Caco-2 (cell line): ENCODE data around the gene BDH1. TPM values are rescaled to one million over a fixed set of nuclear protein-coding genes. Genes with fewer than 3 reads are reported as not detected.

ENCODE experiments used
- BruUV-seq: library from RNA; stranded (reverse); fragments of 400-500 nt; replicated peaks from 2 replicates; lab custom pipeline; 2021; lab: Mats Ljungman, UMichigan
- CTCF ChIA-PET: fragments of 300-600 bp; sonication (Branson Sonifier 250); formaldehyde crosslinking; loops from one replicate; lab custom pipeline; 2022; ENCODE audit warnings: antibody characterized with exemption; lab: Charles Lee
- POLR2A ChIA-PET: fragments of 300-600 bp; sonication (Branson Sonifier 250); formaldehyde crosslinking; loops from one replicate; lab custom pipeline; 2022; ENCODE audit warnings: antibody characterized with exemption; lab: Charles Lee
- DNase-seq, 2 experiments: peaks; one replicate each; pipeline versions ENCODE4 v3.0.0 to v3.0.0-alpha.2; 2020 to 2022
- H3K27me3 ChIP-seq: replicated peaks from 2 replicates; pipeline ENCODE4 v1.6.0; 2011; ENCODE audit warnings: low read length; ENCODE audit not compliant: control insufficient read depth, insufficient read depth
- H3K36me3 ChIP-seq: 2 replicates; pipeline ENCODE4 v1.5.1; 2011; ENCODE audit warnings: low read length; ENCODE audit not compliant: control insufficient read depth, insufficient read depth
- H3K4me1 ChIP-seq: fragments of 250-450 bp; sonication (Bioruptor Pico); 2 replicates; pipeline ENCODE4 v1.5.1; 2020; ENCODE audit warnings: mild to moderate bottlenecking
- H3K4me3 ChIP-seq: 2 replicates; pipeline ENCODE4 v1.5.1; 2011; ENCODE audit warnings: low read depth, mild to moderate bottlenecking, control low read depth, low read length
- H3K9me3 ChIP-seq: fragments of 250-450 bp; sonication (Bioruptor Pico); 2 replicates; pipeline ENCODE4 v1.5.1; 2020; ENCODE audit warnings: mild to moderate bottlenecking, moderate library complexity
- H3K27ac Mint-ChIP-seq: one replicate; pipeline ENCODE4 v1.8.0; 2022; ENCODE audit warnings: mixed read lengths; ENCODE audit not compliant: unreplicated experiment
- H3K27me3 Mint-ChIP-seq: one replicate; pipeline ENCODE4 v1.8.0; 2022; ENCODE audit warnings: mixed read lengths; ENCODE audit not compliant: insufficient read depth, unreplicated experiment
- H3K36me3 Mint-ChIP-seq: one replicate; pipeline ENCODE4 v1.8.0; 2022; ENCODE audit warnings: mild to moderate bottlenecking, mixed read lengths; ENCODE audit not compliant: insufficient read depth, unreplicated experiment
- H3K4me1 Mint-ChIP-seq: one replicate; pipeline ENCODE4 v1.8.0; 2022; ENCODE audit warnings: low read depth, mixed read lengths; ENCODE audit not compliant: unreplicated experiment
- H3K4me3 Mint-ChIP-seq: one replicate; pipeline ENCODE4 v1.8.0; 2022; ENCODE audit warnings: mild to moderate bottlenecking, moderate library complexity, mixed read lengths; ENCODE audit not compliant: unreplicated experiment
- H3K9me3 Mint-ChIP-seq: one replicate; pipeline ENCODE4 v1.8.0; 2022; ENCODE audit warnings: mixed read lengths; ENCODE audit not compliant: unreplicated experiment
- intact Hi-C: fragments of 100-400 bp; cut with micrococcal nuclease; formaldehyde crosslinking; loops from one replicate; pipeline ENCODE4 v1.10.0; 2022; ENCODE audit not compliant: unreplicated experiment
- total RNA-seq: library from RNA; stranded (reverse); gene quantifications from 2 replicates; pipeline ENCODE4 v1.2.3, GENCODE V29; 2022
- TF ChIP-seq, protein P1 (sequence below), 2 experiments: fragments of 200-600 bp in 1 of 2; IDR thresholded peaks; 1 replicate in 1 of 2; 2 replicates in 1 of 2; pipeline versions ENCODE4 v1.5.1 to v1.8.0; 2011 to 2022; ENCODE audit warnings: antibody characterized with exemption in 1 of 2, control low read depth in 1 of 2, inconsistent platforms in 1 of 2, low read depth in 1 of 2, low read length in 1 of 2, mild to moderate bottlenecking in 1 of 2, moderate library complexity in 1 of 2; ENCODE audit not compliant: insufficient read depth in 1 of 2, severe bottlenecking in 1 of 2, unreplicated experiment in 1 of 2

BDH1 gene
- total RNA-seq, 1 experiment from 2014 or later: 41.8 TPM

GRCh38 chr3:197503652-197504051 is 52.1 kb downstream of the BDH1 start:
- Mint-ChIP-seq H3K27me3 (no peaks in the 10 kb centered on the region), H3K27ac (no peak overlapping the region), H3K9me3 (peaks cover 9% of the 10 kb centered on the region), H3K4me1 (peaks cover 17% of the 10 kb centered on the region), H3K4me3 (no peak overlapping the region), H3K36me3 (peaks cover 5% of the 10 kb centered on the region)
- Histone ChIP-seq H3K9me3 (peaks cover under 1% of the 10 kb centered on the region; the same call in 1 of the 2 replicates), H3K27me3 (no peaks in the 10 kb centered on the region), H3K36me3 (0 out of 2 replicates have a peak, but pooled peaks cover 1% of the 10 kb centered on the region), H3K4me1 (peaks cover 32% of the 10 kb centered on the region), H3K4me3 (no peak overlapping the region)
- no peak for DNase-seq
- TF ChIP-seq, protein P1, sequence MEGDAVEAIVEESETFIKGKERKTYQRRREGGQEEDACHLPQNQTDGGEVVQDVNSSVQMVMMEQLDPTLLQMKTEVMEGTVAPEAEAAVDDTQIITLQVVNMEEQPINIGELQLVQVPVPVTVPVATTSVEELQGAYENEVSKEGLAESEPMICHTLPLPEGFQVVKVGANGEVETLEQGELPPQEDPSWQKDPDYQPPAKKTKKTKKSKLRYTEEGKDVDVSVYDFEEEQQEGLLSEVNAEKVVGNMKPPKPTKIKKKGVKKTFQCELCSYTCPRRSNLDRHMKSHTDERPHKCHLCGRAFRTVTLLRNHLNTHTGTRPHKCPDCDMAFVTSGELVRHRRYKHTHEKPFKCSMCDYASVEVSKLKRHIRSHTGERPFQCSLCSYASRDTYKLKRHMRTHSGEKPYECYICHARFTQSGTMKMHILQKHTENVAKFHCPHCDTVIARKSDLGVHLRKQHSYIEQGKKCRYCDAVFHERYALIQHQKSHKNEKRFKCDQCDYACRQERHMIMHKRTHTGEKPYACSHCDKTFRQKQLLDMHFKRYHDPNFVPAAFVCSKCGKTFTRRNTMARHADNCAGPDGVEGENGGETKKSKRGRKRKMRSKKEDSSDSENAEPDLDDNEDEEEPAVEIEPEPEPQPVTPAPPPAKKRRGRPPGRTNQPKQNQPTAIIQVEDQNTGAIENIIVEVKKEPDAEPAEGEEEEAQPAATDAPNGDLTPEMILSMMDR (IDR thresholded peaks at IDR 0.05; ENCODE audit: insufficient read depth in 1 of 2, low read depth in 1 of 2, low read length in 1 of 2, severe bottlenecking in 1 of 2, unreplicated experiment in 1 of 2): no peak
- intact Hi-C loops: loop anchor here (5.0 kb wide), 1 partner anchor 36 kb away; no protein-coding TSS in a partner anchor
- POLR2A ChIA-PET: no interaction called here
- CTCF ChIA-PET: no interaction called here
- BruUV-seq: no TSS peak

DNA sequence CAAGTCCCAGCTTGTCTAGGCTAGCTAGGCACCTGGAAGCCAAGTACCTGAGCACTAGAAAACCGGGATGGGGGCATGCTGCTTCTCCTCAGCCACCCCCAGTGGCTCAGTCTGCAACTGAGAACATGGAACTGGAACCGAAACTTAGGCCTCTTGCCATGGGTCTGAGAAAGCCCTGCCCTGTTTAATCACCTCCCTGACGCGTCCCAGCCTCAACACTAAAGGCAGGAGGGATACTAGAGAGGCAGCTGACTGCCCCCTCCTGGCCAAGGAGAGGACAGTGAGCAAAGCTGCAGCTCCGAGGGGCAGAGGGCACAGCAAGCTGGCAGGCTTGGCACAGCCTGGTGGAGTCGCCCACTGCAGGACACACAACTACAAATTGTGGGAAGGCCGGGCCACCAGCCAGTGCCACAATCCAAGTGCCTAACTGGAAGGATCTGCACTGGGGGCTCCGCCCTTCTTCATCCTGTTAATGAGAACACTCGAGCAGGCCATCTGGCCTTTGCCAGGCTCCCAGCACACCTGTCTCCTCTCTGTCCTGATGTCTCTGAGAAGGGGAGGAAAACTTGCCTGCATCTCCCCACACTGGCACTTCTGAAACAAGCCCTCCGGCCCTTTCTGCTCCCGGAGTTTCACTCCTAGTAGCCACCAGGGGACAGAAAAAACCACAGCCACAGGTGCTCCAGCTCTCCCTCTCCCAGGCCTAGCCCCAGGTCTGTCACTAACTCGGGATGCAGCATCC is 53.7 kb downstream of the BDH1 start:
- TF ChIP-seq, protein P1 (IDR thresholded peaks at IDR 0.05; ENCODE audit: insufficient read depth in 1 of 2, low read depth in 1 of 2, low read length in 1 of 2, severe bottlenecking in 1 of 2, unreplicated experiment in 1 of 2): peak; percentile 29 to 35
- DNase-seq: peak in 1 of 2 experiments; percentile 37
- Histone ChIP-seq H3K36me3 (0 out of 2 replicates have a peak, but pooled peaks cover 1% of the 10 kb centered on the region), H3K4me3 (no peak overlapping the region), H3K4me1 (peaks cover 29% of the 10 kb centered on the region), H3K9me3 (peaks cover 6% of the 10 kb centered on the region; the same call in 1 of the 2 replicates), H3K27me3 (no peaks in the 10 kb centered on the region)
- Mint-ChIP-seq H3K36me3 (no peaks in the 10 kb centered on the region), H3K9me3 (peaks cover 9% of the 10 kb centered on the region), H3K4me1 (peaks cover 17% of the 10 kb centered on the region), H3K27me3 (no peaks in the 10 kb centered on the region), H3K27ac (peak overlapping the region; percentile 74), H3K4me3 (no peak overlapping the region)
- CTCF ChIA-PET: no interaction called here
- POLR2A ChIA-PET: interaction anchor here (0.6 kb wide), 1 partner anchor 215 kb away, joined by 3 read pairs; no protein-coding TSS in a partner anchor
- BruUV-seq: no TSS peak
- intact Hi-C loops: loop anchor here (5.0 kb wide), 1 partner anchor 35 kb away; no protein-coding TSS in a partner anchor

GRCh38 chr3:197501496-197501878 is 54.3 kb downstream of the BDH1 start:
- POLR2A ChIA-PET: interaction anchor here (0.6 to 0.9 kb wide), 2 partner anchors 18 to 20 kb away, joined by 3 to 5 read pairs; no protein-coding TSS in a partner anchor
- Histone ChIP-seq H3K9me3 (peaks cover 6% of the 10 kb centered on the region; the same call in 1 of the 2 replicates), H3K4me1 (peaks cover 29% of the 10 kb centered on the region), H3K27me3 (no peaks in the 10 kb centered on the region), H3K4me3 (no peak overlapping the region), H3K36me3 (0 out of 2 replicates have a peak, but pooled peaks cover 1% of the 10 kb centered on the region)
- CTCF ChIA-PET: no interaction called here
- Mint-ChIP-seq H3K27me3 (no peaks in the 10 kb centered on the region), H3K27ac (no peak overlapping the region), H3K9me3 (peaks cover 9% of the 10 kb centered on the region), H3K4me3 (no peak overlapping the region), H3K36me3 (no peaks in the 10 kb centered on the region), H3K4me1 (peaks cover 17% of the 10 kb centered on the region)
- BruUV-seq: no TSS peak
- TF ChIP-seq, protein P1 (IDR thresholded peaks at IDR 0.05; ENCODE audit: insufficient read depth in 1 of 2, low read depth in 1 of 2, low read length in 1 of 2, severe bottlenecking in 1 of 2, unreplicated experiment in 1 of 2): no peak
- no peak for DNase-seq
- intact Hi-C loops: loop anchor here (5.0 kb wide), 1 partner anchor 34 kb away; no protein-coding TSS in a partner anchor
